Measurements from ENCODE around the gene PITPNC1.

DNA sequence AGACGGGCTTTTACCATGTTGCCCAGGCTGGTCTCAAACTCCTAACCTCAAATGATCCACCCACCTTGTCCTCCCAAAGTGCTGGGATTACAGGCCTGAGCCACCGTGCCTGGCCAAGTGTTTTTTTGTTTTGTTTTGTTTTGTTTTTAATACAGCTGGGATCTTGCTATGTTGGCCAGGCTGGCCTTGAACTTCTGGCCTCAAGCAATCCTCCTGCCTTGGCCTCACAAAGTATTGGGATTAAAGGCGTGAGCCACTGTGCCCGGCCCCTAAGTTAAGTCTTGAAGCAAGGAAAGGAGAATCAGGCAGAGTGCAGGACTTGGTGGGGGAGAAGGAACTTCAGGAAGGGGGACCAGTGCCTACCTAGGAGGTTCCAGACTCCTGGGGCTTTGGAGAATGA is 288.9 kb downstream of the PITPNC1 start:
- TF ChIP-seq POLR2AphosphoS5 (IDR thresholded peaks at IDR 0.05) (no peak), EP300 (IDR thresholded peaks at IDR 0.05) (no peak)
- TF ChIP-seq, protein P1, sequence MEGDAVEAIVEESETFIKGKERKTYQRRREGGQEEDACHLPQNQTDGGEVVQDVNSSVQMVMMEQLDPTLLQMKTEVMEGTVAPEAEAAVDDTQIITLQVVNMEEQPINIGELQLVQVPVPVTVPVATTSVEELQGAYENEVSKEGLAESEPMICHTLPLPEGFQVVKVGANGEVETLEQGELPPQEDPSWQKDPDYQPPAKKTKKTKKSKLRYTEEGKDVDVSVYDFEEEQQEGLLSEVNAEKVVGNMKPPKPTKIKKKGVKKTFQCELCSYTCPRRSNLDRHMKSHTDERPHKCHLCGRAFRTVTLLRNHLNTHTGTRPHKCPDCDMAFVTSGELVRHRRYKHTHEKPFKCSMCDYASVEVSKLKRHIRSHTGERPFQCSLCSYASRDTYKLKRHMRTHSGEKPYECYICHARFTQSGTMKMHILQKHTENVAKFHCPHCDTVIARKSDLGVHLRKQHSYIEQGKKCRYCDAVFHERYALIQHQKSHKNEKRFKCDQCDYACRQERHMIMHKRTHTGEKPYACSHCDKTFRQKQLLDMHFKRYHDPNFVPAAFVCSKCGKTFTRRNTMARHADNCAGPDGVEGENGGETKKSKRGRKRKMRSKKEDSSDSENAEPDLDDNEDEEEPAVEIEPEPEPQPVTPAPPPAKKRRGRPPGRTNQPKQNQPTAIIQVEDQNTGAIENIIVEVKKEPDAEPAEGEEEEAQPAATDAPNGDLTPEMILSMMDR (IDR thresholded peaks at IDR 0.05) = no peak

All from esophagus muscularis mucosa (tissue), 4 donors.